ENCODE measurements around the gene KLK8. TPM values are rescaled to one million over a fixed set of nuclear protein-coding genes. Genes with fewer than 3 reads are reported as not detected.

Gene KLK8
- total RNA-seq, 1 experiment from 2014 or later, result 6.4 TPM

DNA sequence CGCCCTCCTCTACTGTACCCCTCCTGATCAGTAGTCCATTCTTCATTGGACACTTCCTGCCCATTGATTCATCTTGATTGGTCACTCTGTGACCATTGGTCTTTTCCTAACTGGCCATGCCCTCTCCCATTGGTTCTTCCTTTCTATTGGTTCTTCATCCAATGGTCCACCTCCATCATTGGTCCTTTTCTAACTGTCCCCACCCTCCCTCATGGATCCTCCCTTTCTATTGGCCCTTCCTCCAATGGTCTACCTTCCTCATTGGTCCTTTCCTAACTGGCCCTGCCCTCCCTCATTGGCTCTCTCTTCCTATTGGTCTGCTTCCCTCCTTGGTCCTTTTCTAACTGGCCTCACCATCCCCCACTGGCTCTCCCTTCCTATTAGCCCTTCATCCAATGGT, 39.2 kb downstream of the KLK8 start:
- DNase-seq, result no peak

DNA sequence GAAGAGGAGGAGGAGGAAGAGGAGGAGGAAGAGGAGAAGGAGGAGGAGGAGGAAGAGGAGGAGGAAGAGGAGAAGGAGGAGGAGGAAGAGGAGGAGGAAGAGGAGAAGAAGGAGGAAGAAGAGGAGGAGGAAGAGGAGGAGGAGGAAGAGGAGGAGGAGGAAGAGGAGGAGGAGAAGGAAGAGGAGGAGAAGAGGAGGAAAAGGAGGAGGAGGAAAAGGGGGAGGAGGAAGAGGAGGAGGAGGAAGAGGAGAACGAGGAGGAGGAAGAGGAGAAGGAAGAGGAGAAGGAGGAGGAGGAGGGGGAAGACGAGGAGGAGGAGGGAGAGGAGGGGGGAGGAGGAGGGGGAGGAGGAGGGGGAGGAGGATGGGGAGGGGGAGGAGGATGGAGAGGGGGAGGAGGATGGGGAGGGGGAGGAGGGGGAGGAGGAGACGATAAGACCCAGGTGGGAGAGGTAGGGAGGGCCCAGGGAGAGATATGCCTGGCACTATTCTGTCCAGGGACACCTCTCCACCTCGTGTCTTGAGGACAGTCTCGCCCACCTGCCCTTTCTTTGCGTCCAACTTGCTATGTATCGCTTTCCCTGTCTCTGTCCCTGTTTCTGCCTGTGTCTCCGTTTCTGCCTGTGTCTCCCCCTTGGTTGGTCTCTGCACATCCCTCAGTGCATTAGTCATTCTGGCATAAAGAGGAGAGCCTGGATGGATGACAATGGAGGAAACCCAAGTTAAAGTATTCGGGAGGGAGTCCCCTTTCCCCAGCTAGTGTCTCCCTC, 41.5 kb downstream of the KLK8 start:
- Histone ChIP-seq H3K36me3 (replicated peaks; ENCODE audit: control insufficient read depth, insufficient read depth, low read length) (no peaks in the 10 kb centered on the region), H3K27me3 (ENCODE audit: control insufficient read depth, insufficient read depth, low read length) (no peaks in the 10 kb centered on the region; the same call in 1 of the 2 replicates), H3K4me3 (ENCODE audit: insufficient read depth, low read depth, low read length) (no peak overlapping the region)
- DNase-seq, result peak; percentile 29

More for the DNA sequence above, 39.2 kb downstream of the KLK8 start:
- no peaks in the 10 kb centered on the region for H3K36me3 ChIP-seq (replicated peaks; ENCODE audit: control insufficient read depth, insufficient read depth, low read length)
- H3K27me3 ChIP-seq (ENCODE audit: control insufficient read depth, insufficient read depth, low read length), result no peaks in the 10 kb centered on the region; the same call in 1 of the 2 replicates
- H3K4me3 ChIP-seq (ENCODE audit: insufficient read depth, low read depth, low read length), result no peak overlapping the region

DNA sequence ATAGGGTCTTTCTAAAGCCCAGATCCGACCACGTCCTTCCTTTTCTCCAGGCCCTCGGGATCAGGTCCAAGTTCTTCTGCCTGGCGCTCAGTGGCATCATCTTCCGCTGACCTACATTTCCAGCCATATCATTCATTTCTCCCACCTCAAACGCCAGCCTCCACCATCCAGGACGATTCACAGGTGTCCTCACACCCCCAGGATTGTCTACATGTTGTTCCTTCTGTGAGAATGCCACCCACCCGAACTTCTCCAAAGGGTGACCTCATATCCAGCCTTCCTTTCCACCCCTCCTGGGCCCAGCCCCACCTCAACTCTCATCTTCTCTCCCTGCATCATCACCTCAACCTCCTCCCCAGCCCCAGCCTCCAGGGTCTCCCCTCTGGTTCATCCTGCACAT, 43.8 kb downstream of the KLK8 start:
- Histone ChIP-seq H3K4me3 (ENCODE audit: insufficient read depth, low read depth, low read length) (no peak overlapping the region), H3K27me3 (ENCODE audit: control insufficient read depth, insufficient read depth, low read length) (no peaks in the 10 kb centered on the region; the same call in 1 of the 2 replicates), H3K36me3 (replicated peaks; ENCODE audit: control insufficient read depth, insufficient read depth, low read length) (no peaks in the 10 kb centered on the region)
- DNase-seq, result no peak

DNA sequence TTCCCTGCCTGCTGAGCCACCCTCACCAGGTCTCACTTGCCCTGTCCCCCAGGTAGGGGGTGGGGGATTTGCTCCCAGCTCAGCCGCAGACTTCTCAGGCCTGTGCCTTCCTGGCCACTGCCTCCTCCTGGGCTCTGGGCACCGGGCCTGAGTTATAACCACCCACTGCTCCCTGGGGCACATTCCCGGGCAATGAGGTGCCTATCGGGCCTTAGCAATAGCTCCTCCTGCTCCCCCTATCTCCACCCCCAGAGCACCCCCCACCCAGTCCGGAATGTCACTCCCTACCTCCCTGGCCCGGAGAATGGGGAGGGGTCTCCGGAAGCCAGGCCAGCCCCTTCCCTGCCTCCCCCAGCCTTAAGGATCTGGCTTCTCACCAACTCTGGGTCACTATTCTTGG, 48.5 kb downstream of the KLK8 start, which contains the start of gene KLK5:
Gene KLK5 (minus strand): TSS at position 129 of the 400 bp plus-strand sequence. CDS start 381 bp downstream, outside the sequence.
- no peaks in the 10 kb centered on the region for H3K36me3 ChIP-seq (replicated peaks; ENCODE audit: control insufficient read depth, insufficient read depth, low read length)
- no peaks in the 10 kb centered on the region; the same call in 1 of the 2 replicates for H3K27me3 ChIP-seq (ENCODE audit: control insufficient read depth, insufficient read depth, low read length)
- DNase-seq, result peak; percentile 75
- H3K4me3 ChIP-seq (ENCODE audit: insufficient read depth, low read depth, low read length), result no peak within 1 kb of the TSS

GRCh38 chr19:50949861-50950260, 51.5 kb downstream of the KLK8 start:
- Histone ChIP-seq H3K27me3 (ENCODE audit: control insufficient read depth, insufficient read depth, low read length) (no peaks in the 10 kb centered on the region; the same call in 1 of the 2 replicates), H3K36me3 (replicated peaks; ENCODE audit: control insufficient read depth, insufficient read depth, low read length) (no peaks in the 10 kb centered on the region), H3K4me3 (ENCODE audit: insufficient read depth, low read depth, low read length) (no peak overlapping the region; the same call in 1 of the 2 replicates)
- peak; percentile 64 for DNase-seq

GRCh38 chr19:50947123-50947522, 54.3 kb downstream of the KLK8 start:
- DNase-seq, result no peak
- no peaks in the 10 kb centered on the region; the same call in 1 of the 2 replicates for H3K27me3 ChIP-seq (ENCODE audit: control insufficient read depth, insufficient read depth, low read length)
- no peak overlapping the region for H3K4me3 ChIP-seq (ENCODE audit: insufficient read depth, low read depth, low read length)
- H3K36me3 ChIP-seq (replicated peaks; ENCODE audit: control insufficient read depth, insufficient read depth, low read length), result no peaks in the 10 kb centered on the region

Other genes starting within 250 kb of the KLK8 start
- not detected in 2 replicates for gene GPR32, start 231.1 kb downstream of the KLK8 start, total RNA-seq (2014; rRNA removed; shearing (Covaris generic))
- not detected in 2 replicates for gene ACP4, start 211.2 kb downstream of the KLK8 start, total RNA-seq (2014; rRNA removed; shearing (Covaris generic))
- not detected in 2 replicates for gene KLK1, start 177.8 kb downstream of the KLK8 start, total RNA-seq (2014; rRNA removed; shearing (Covaris generic))
- gene KLK15, start 168.0 kb downstream of the KLK8 start, total RNA-seq (2014; rRNA removed; shearing (Covaris generic)), result not detected in 2 replicates
- gene KLK3, start 146.7 kb downstream of the KLK8 start, total RNA-seq (2014; rRNA removed; shearing (Covaris generic)), result not detected in 2 replicates
- gene KLK2, start 128.2 kb downstream of the KLK8 start, total RNA-seq (2014; rRNA removed; shearing (Covaris generic)), result not detected in 2 replicates
- not detected in 2 replicates for gene KLK4, start 90.2 kb downstream of the KLK8 start, total RNA-seq (2014; rRNA removed; shearing (Covaris generic))
- 1.7 TPM in 1 of 2 replicates, not detected in the other for gene KLK5, start 48.6 kb downstream of the KLK8 start, total RNA-seq (2014; rRNA removed; shearing (Covaris generic))
- 0.38 and 0.74 TPM in 2 replicates for gene KLK6, start 32.0 kb downstream of the KLK8 start, total RNA-seq (2014; rRNA removed; shearing (Covaris generic))
- 0.24 and 1.1 TPM in 2 replicates for gene KLK7, start 17.7 kb downstream of the KLK8 start, total RNA-seq (2014; rRNA removed; shearing (Covaris generic))
- gene KLK10, start 18.1 kb upstream of the KLK8 start, total RNA-seq (2014; rRNA removed; shearing (Covaris generic)), result 0.14 and 2.4 TPM in 2 replicates
- gene KLK11, start 25.0 kb upstream of the KLK8 start, total RNA-seq (2014; rRNA removed; shearing (Covaris generic)), result not detected in 2 replicates
- gene KLK12, start 33.4 kb upstream of the KLK8 start, total RNA-seq (2014; rRNA removed; shearing (Covaris generic)), result not detected in 2 replicates
- gene KLK13, start 63.5 kb upstream of the KLK8 start, total RNA-seq (2014; rRNA removed; shearing (Covaris generic)), result 2.0 and 3.0 TPM in 2 replicates
- not detected in 2 replicates for gene KLK14, start 81.3 kb upstream of the KLK8 start, total RNA-seq (2014; rRNA removed; shearing (Covaris generic))
- gene CTU1, start 106.8 kb upstream of the KLK8 start, total RNA-seq (2014; rRNA removed; shearing (Covaris generic)), result 12.9 and 15.3 TPM in 2 replicates
- gene SIGLEC9, start 123.3 kb upstream of the KLK8 start, total RNA-seq (2014; rRNA removed; shearing (Covaris generic)), result not detected in 2 replicates
- not detected in 2 replicates for gene SIGLEC7, start 140.7 kb upstream of the KLK8 start, total RNA-seq (2014; rRNA removed; shearing (Covaris generic))
- gene CD33, start 223.5 kb upstream of the KLK8 start, total RNA-seq (2014; rRNA removed; shearing (Covaris generic)), result 0.04 and 0.28 TPM in 2 replicates
- gene SIGLECL1, start 249.5 kb upstream of the KLK8 start, total RNA-seq (2014; rRNA removed; shearing (Covaris generic)), result not detected in 2 replicates